Myocyte (in vitro differentiated cells): ENCODE measurements around the gene TUBB4B. TPM values are rescaled to one million over a fixed set of nuclear protein-coding genes. Genes with fewer than 3 reads are reported as not detected.

Experiments
- DNase-seq: peaks from one replicate; pipeline ENCODE4 v3.0.0-alpha.2; 2012; ENCODE audit warnings: low read depth
- total RNA-seq: library from RNA; depleted of rRNA; stranded (reverse); fragments of >200 nt; gene quantifications from 2 replicates; pipeline ENCODE4 v1.2.3, GENCODE V29; 2014

TUBB4B gene
- total RNA-seq, 1 donor from 2014 or later: 249 TPM

DNA sequence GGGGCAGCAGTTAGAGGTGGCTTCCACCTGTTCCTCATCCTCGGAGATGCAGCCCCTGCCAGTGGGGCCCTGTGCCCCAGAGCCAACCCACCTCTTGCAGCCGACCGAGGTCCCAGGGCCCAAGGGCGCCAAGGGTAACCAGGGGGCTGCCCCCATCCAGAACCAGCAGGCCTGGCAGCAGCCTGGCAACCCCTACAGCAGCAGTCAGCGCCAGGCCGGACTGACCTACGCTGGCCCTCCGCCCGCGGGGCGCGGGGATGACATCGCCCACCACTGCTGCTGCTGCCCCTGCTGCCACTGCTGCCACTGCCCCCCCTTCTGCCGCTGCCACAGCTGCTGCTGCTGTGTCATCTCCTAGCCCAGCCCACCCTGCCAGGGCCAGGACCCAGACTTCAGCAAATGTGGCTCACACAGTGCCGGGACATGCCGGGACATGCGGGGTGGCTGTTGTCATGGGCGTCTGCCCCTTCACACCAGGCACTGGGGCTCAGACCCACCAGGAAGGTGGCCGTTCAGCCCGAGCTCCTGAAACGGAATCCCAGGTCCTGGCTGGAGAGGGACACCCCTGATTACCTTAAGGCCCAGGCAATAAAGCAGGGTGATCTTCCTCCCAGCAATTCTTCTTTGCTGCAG is 15.3 kb upstream of the TUBB4B start:
- peak; percentile 30 for DNase-seq

DNA sequence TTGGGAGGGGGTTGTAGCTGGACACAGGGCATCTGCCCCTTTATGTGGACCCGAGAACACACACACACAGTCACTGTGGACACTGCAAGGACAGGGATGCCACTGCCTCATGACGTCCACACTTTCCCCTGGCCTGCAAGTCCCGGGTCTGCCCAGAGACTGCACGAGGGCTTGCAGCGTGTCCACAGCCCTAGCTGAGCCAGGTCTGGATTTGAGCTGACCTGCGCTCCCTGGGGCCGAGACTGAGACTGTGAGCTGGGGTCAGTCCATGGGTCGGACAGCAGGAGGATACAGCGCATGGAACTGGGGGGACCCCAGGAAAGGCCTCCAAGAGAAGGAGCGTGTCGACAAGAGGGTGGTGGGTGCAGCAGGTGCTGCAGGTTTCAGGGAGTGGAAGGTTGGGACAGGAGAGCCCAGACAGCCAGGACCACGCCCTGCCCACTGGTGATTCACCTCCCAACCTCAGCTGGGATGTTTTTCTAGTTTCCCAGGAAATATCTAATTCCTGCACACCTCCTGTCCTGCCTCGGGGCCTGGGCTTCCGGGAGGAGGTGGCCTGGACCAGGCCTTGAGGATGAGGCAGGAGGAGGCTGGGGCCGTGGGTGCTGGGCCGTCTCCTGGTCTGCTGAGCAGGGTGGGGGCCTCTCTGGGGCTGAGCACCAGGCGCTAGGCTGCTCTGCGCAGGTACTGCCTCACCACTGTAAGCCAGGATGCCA is 14.6 kb upstream of the TUBB4B start:
- no peak for DNase-seq

DNA sequence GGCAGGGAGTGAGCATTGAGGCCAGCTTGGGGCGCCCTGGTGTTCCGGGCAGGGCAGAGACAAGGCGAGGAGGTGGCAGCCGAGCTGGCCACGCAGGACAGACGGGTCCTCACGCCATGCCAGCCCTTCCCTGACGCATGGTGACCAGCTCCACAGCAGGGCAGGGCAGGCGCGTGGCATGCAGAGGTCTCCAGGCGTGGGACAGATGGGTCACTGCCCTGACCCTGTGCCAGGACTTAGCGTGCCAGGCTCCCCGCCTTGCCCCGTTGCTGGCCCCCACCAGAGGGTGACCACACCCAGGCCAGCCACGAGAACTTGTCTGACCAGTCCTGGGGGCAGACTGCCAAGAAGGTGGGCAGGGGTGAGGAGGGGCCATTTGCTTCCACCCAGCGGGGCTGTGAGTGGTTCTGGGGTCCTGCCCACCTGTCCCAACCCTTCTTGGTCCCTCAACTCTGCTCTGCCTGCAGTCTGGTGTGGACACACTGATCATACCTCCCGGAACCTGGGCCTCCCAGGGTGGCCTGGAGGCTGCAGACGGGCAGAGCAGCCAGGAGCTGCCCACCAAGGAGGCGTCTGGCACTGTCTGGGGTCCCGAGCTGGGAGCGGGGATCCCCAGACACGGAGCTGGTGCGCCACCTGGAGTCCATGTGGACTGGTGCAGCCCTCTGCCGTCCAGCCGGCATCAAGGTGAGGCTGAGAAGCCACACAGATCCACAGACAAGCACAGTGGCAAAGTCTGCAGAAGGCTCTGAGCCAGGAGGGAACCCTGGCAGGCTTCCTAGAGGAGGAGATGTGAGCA is 13.8 kb upstream of the TUBB4B start, which contains the start of gene RNF224:
TSS of gene RNF224 (plus strand) at position 449 of the 799 bp plus-strand sequence. CDS start 834 bp downstream, outside the sequence.
- DNase-seq: peak; percentile 81

DNA sequence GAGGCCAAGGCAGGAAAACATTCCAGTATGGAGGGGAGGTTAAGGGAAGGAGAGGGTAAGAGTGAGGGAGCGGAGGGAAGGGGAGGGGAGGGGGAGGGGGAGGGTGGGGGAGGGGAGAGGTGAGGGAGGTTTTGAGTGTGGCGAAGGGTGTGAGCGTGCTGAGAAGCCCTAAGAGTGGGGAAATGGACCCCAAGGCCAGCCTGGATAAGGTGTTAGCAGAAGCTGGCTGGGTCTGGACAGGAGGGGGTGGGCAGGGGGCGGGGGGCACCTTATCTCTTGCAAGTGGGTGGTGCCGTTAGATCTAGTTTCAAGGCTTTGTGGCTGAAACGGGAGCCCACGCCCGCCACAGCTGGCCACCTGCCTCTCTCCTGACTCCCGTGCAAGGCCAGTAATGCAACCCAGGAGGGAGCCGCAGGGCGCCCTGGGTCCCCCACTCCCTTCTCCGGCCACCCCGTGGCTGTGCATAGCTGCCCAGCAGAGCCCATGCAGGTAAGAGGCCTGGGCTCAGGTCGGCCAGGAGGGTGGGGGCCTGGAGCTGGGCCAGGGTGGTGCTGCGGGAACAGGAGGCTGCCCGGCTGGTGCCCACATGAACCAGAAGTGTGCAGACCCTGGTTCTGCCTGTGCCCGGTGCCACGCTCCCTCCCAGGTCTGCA is 13.1 kb upstream of the TUBB4B start:
- DNase-seq: no peak

DNA sequence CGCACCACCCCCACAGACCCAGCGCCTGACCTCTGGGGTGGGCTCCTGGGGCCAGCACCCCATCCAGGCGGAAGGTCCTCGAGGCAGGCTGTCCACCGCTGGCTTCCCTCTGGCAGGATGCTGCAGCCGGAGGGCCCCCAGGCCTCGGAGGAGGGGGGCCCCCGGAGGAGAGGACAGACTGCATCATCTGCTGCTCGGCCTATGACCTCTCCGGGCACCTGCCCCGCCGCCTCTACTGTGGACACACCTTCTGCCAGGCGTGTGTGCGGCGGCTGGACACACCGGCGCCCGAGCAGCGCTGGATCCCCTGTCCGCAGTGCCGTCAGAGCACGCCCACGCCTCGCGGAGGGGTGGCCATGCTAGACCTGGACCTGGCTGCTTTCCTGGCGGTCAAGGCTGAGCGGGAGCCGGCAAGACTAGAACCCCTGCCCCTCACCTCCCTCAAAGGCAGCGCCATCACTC is 12.6 kb upstream of the TUBB4B start:
- no peak for DNase-seq

DNA sequence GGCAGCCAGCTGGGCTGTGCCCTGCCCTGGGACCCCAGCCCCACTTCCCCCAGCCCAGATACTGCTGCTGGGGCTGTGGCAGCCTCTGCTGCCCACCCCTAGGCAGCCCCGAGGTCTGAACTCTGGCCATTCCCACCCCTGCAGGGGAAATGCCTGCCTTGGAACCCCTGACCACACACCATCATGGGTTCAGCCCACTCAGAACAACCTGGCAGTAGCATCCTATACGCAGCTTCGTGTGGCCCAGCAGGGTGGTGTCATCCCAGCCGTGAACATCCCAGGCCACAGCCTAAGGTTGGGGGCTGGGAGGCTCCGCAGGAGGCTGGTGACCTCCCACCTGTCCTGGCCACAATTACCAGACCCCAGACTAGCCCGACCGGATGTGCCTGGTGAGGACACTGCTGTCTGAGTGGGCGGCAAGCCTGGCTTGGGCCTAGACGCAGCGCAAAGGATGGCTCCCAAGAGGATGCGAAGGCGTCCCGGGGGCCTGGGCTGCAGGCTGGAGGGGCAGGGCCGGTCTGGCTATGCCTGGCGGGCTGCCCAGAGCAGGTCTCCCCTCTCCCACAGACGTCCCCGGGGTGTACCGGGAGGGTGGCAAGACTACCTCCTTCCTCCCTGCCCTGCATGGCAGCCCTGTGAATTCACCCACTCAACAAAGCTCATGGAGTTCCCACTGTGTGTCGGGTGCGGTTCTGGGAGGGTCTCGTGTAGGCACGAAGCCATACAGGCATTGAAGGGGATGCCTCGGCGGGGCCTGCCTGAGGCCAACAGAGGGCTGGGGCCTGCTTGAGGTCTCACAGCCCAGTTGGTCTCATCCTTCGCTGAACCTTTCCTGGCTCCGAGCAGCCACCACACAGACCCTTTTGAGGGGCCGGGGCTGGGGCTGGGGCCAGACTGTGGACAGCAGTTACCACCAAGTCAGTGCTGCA is 11.9 kb upstream of the TUBB4B start:
- no peak for DNase-seq

DNA sequence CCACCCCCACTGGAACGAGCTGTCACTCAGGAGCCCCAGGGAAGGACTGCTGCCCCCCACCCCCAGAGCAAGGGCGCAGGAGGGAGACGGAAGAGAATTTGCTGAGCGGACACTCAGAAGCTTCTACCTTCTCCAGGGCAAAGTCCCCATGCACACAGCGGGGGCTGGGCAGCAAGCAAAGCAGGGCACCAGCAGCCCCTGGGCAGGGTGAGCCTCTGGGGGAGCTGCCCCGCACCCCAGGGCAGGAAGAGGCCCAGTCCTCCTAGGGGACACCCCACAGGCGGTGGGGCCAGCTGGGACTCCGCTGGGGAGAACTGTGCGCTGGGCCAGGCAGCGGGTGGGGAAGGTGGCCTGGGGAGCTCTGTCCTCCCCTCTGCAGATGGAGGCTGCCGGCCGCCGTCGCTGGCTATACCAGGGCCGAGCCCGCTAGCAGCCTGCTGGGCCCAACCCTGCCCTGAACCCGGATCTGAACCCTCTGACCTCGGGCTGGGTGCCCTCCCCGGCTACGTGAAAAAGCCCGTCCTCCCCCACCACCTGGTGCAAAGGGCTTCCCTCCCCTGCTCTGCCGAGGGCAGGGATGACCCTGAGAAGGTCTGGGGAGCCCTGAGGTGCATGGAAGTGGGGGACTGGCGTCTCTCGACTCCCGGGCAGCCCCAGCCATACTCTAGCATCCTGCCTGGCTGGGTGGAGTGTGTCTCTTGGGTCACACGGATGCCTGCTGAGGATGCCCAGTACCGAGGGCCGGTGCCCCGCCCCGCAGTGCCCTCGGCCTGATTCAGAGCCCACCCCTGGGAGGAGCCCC is 11.0 kb upstream of the TUBB4B start:
- DNase-seq: no peak

DNA sequence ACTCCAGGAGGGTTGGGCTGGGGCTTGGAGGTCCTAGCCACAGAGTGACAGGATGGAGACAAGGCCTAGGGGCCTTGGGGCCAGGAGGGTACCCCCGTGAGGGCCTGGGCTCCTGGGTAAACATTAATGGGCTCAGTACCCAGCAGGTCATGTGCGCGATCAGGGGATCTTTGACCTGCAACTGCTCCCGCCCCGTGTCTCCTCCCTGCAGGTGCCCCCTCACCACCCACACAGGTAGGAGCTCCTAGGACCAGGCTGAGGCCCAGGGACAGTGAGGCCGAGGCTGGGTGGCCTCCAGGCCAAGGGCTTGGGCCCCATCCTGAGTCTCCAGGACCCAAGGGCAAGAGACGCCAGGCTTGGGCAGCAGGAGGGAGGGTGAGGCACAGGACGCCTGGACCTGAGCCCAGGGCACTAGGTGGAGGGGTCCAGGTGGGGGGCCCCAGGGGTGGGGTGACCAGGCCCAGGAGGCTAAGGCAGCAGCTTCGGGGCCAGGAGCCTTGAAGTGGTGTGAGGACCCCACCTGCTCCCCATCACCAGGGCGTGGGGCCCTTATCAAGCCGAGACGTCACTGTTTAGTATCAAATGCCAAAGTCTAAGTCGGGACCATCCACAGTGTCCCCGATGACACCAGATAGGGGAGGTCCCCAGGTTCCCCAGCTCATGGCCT is 10.2 kb upstream of the TUBB4B start, which contains the start of gene SLC34A3:
TSS of gene SLC34A3 (plus strand) at position 197 of the 667 bp plus-strand sequence. CDS start 802 bp downstream, outside the sequence.
- no peak for DNase-seq

DNA sequence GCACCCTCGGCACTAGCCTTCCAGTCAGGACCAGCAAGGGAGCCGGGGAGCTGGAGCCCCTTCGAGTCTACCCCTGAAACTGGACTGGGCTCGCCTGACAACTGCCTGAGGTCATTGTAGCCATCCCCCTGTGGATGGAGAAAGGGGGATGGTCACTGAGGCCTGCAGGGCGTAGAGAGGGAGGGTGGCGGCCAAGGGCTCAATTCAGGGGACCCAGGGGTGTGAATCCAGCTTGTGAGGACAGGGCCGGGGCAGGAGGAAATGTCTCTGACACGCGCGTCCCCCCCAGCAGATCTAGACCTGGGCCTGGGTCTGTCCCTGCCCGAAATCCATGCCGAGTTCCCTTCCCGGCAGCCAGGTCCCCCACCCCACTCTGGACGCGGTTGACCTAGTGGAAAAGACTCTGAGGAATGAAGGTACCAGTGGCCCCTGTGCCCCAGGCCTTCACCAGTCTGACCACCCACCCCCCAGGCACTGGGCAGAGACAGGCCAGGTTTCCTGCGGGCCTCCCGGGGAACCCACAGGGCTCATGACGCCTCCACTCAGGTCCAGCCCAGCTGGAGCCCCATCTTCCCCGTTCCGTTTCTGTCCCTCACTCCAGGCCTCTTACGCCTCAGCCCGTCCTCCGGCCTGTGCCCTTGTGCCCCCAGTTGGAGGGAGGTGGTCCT is 9.6 kb upstream of the TUBB4B start:
- no peak for DNase-seq

DNA sequence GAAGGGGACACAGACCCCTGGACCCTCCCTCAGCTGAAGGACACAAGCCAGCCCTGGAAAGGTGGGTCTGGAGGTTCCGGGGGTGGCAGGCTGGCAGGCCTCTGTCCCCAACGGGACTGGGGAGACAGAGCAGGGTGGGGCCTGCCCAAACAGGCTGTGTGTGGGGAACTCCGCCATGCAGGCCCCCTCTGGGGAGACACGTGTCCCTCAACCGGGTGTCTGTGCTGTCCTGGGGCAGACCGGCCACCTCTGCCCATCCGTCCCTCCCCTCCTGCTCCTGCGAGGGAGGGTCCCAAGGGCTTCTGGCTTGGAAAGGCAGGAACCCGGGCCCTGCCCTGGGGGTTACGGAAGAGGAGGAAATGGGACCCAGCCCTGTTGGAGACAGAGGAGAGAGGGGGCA is 9.0 kb upstream of the TUBB4B start:
- DNase-seq: no peak

DNA sequence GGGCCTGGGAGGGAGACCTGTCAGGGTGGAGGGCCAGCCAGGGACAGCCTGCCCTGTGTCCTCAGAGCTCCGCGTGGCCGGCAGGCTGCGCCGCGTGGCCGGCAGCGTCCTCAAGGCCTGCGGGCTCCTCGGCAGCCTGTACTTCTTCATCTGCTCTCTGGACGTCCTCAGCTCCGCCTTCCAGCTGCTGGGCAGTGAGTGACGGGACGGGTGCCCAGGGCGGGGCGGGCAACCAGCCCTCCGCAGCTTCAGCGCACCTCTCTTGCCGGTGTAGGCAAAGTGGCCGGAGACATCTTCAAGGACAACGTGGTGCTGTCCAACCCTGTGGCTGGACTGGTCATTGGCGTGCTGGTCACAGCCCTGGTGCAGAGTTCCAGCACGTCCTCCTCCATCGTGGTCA is 8.6 kb upstream of the TUBB4B start:
- DNase-seq: peak; percentile 64

DNA sequence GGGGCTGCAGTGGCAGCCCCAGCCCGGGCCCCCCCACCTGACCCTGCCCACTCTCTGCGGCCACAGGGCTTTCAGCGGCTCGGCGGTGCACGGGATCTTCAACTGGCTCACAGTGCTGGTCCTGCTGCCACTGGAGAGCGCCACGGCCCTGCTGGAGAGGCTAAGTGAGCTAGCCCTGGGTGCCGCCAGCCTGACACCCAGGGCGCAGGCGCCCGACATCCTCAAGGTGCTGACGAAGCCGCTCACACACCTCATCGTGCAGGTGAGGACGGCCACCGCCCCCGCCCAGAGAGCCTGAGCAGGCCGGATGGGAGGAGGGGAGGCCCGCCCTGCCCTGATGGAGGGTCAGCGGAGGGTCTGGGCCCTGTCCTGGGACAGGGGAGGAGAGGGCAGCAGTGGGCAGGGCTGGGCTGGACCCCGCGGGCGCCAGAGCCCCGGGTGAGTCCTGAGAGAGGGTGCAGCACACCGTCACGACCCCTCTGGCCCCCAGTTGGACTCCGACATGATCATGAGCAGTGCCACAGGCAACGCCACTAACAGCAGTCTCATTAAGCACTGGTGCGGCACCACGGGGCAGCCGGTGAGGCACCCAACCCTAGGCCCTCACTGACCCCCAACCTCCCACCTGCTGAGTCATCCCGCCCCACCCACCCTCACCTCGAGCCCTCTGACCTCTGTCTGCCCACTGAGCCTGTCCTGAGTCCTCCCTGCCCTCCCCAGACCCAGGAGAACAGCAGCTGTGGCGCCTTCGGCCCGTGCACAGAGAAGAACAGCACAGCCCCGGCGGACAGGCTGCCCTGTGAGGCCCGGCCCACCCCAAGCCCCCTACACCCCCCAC is 7.7 kb upstream of the TUBB4B start:
- no peak for DNase-seq

DNA sequence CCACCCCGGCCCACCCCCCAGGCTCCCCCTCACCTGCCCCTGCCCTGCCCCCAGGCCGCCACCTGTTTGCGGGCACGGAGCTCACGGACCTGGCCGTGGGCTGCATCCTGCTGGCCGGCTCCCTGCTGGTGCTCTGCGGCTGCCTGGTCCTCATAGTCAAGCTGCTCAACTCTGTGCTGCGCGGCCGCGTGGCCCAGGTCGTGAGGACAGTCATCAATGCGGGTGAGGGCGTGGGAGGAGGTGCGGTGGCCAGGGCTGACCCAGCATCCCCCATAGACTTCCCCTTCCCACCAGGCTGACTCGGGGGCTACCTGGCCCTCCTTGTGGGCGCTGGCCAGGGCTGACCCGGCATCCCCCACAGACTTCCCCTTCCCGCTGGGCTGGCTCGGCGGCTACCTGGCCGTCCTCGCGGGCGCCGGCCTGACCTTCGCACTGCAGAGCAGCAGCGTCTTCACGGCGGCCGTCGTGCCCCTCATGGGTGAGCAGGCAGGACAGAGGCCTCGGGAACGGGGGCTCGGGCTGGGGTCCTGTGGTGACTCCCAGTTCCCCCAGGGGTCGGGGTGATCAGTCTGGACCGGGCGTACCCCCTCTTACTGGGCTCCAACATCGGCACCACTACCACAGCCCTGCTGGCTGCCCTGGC is 6.9 kb upstream of the TUBB4B start:
- DNase-seq: no peak

DNA sequence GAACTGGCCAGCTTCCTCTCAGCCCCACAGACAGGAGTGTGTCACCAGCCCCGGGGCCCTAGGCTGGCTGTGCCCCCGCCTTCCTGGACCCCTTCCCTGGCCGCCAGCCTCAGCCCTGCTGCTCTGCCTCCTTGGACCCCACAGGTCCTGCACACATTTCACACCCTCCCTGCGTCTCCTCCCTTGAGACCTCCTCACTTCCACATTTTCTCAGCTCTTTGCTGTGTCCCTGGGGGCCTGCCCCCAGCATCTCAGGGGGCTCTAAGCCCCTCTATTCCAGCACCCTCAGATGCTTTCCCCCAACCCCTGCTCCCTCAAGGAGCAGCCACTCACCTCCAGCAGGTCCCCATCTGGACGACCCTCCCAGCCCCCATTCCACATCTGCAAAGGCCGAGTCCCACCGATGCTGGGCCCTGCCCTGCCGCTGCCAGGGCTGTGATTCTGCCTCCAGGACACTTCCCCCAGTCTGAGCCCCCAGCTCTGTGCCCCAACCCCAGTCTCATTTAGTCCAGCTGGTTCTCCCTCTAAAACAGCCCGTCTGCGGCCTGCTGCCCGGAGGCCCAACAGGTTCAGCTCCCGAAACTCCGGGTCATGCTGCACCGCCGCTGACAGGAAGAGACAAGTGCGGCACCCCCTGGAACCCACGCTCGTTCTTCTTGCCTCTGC is 6.2 kb upstream of the TUBB4B start:
- DNase-seq: no peak

DNA sequence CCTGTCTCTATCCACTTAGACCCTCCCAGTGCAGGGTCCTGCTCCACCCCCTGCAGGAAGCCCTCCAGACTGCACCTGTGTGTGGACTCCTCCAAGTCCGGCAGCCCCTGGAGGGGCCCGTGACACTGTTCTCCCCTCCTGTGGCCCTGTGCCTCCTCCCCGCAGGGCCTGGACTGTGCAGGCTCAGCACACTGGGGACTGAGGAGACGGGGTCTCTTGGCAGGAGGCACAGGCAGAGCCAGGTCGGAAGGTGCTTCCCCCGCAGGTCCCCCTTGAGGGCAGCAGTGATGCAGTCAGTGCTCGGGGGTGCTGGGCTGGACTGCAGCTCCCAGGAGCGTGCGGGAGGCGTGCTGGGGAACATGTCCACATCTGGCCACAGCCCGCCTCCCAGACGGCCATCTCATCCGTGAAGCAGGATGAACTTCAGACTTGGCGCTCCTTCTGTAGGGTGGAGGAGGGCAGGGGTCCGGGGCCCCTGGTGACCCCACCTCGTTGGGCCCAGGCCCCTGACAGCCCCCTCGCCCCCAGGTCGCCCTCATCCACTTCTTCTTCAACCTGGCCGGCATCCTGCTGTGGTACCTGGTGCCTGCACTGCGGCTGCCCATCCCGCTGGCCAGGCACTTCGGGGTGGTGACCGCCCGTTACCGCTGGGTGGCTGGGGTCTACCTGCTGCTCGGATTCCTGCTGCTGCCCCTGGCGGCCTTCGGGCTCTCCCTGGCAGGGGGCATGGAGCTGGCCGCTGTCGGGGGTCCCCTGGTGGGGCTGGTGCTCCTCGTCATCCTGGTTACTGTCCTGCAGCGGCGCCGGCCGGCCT is 5.5 kb upstream of the TUBB4B start:
- DNase-seq: no peak
